ENCODE results near the gene FHOD1. TPM values are rescaled to one million over a fixed set of nuclear protein-coding genes. Genes with fewer than 3 reads are reported as not detected.
A peak's percentile ranks its signal among the peaks of the same experiment; 100 is the strongest.

The FHOD1 gene
- total and polyA plus RNA-seq, 2 of the 13 experiments (the other 11 are each of a cell fraction or from before 2014, with no cell fraction given), result 20.0 to 20.8 TPM

DNA sequence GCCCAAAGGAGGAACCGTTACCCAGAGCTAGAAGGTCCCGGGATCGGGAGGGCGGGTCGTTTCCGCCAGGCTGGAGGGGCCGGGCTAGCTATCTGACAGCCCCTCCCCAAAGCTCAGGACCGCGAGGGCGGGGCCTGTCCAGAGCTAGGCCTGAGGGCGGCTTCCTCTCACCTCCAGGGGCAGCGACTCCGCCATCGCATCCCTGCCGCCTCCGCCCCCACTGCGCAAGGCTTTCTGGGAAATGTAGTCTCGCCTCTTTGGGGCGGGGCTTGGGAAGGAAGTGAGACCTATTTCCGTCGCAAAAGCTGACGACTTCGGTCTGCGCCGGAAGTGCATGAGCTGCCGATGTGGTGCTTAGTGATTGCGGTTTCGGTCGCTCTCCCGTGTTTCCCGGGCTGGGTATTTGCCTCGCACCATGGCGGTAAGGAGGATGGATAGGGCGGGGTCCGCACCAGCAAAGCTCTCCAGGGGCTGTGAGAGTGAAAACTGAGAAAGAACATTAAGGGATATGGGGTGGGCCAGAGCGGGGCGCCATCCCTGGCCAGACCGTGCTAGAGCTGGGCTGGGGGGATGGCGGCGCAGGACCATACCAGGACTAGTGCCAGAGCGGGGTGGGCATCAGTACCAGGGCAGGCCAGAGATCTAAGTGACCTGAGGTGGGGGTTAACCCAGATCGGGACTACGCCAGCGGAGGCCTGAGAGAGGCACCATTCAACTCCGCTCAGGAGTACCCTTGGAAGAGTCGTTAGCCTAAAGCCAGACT, 20.3 kb downstream of the FHOD1 start, which contains the start of gene TMEM208 (continued):
- TF ChIP-seq, protein P1, sequence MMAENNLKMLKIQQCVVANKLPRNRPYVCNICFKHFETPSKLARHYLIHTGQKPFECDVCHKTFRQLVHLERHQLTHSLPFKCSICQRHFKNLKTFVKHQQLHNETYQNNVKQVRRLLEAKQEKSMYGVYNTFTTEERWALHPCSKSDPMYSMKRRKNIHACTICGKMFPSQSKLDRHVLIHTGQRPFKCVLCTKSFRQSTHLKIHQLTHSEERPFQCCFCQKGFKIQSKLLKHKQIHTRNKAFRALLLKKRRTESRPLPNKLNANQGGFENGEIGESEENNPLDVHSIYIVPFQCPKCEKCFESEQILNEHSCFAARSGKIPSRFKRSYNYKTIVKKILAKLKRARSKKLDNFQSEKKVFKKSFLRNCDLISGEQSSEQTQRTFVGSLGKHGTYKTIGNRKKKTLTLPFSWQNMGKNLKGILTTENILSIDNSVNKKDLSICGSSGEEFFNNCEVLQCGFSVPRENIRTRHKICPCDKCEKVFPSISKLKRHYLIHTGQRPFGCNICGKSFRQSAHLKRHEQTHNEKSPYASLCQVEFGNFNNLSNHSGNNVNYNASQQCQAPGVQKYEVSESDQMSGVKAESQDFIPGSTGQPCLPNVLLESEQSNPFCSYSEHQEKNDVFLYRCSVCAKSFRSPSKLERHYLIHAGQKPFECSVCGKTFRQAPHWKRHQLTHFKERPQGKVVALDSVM (CRISPR knock-in tag; IDR thresholded peaks at IDR 0.05), result no peak
- TF ChIP-seq MTF1 (CRISPR knock-in tag; IDR thresholded peaks at IDR 0.05) (0 out of 2 replicates have a peak, but pooled peaks have one; percentile 36), ZNF256 (CRISPR knock-in tag; conservative IDR thresholded peaks at IDR 0.05) (peak; percentile 94), ZNF264 (CRISPR knock-in tag; IDR thresholded peaks at IDR 0.05) (peak; percentile 83; the same call in 1 of the 2 replicates), ZNF274 (CRISPR knock-in tag; IDR thresholded peaks at IDR 0.05) (peak; percentile 65), ZNF124 (CRISPR knock-in tag; IDR thresholded peaks at IDR 0.05) (peak; percentile 89), CREB1 (IDR thresholded peaks at IDR 0.05) (peak; percentile 99), CREB1 (CRISPR knock-in tag; IDR thresholded peaks at IDR 0.05) (peak; percentile 100), MEIS2 (CRISPR knock-in tag; IDR thresholded peaks at IDR 0.05) (peak; percentile 48), ERF (CRISPR knock-in tag; IDR thresholded peaks at IDR 0.05) (peak; percentile 99), MTA1 (CRISPR knock-in tag; IDR thresholded peaks at IDR 0.05; ENCODE audit: borderline replicate concordance) (0 out of 2 replicates have a peak, but pooled peaks have one; percentile 55), HCFC1 (IDR thresholded peaks at IDR 0.05; ENCODE audit: low read depth, low read length) (peak; percentile 100), SALL1 (CRISPR knock-in tag; IDR thresholded peaks at IDR 0.05) (peak; percentile 91), TP53 (CRISPR knock-in tag; conservative IDR thresholded peaks at IDR 0.05) (peak; percentile 77; the same call in 1 of the 2 replicates), ZNF430 (CRISPR knock-in tag; IDR thresholded peaks at IDR 0.05) (peak; percentile 95)
- TF ChIP-seq, protein P2, sequence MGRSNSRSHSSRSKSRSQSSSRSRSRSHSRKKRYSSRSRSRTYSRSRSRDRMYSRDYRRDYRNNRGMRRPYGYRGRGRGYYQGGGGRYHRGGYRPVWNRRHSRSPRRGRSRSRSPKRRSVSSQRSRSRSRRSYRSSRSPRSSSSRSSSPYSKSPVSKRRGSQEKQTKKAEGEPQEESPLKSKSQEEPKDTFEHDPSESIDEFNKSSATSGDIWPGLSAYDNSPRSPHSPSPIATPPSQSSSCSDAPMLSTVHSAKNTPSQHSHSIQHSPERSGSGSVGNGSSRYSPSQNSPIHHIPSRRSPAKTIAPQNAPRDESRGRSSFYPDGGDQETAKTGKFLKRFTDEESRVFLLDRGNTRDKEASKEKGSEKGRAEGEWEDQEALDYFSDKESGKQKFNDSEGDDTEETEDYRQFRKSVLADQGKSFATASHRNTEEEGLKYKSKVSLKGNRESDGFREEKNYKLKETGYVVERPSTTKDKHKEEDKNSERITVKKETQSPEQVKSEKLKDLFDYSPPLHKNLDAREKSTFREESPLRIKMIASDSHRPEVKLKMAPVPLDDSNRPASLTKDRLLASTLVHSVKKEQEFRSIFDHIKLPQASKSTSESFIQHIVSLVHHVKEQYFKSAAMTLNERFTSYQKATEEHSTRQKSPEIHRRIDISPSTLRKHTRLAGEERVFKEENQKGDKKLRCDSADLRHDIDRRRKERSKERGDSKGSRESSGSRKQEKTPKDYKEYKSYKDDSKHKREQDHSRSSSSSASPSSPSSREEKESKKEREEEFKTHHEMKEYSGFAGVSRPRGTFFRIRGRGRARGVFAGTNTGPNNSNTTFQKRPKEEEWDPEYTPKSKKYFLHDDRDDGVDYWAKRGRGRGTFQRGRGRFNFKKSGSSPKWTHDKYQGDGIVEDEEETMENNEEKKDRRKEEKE (IDR thresholded peaks at IDR 0.05), result no peak
- TF ChIP-seq, protein P3, sequence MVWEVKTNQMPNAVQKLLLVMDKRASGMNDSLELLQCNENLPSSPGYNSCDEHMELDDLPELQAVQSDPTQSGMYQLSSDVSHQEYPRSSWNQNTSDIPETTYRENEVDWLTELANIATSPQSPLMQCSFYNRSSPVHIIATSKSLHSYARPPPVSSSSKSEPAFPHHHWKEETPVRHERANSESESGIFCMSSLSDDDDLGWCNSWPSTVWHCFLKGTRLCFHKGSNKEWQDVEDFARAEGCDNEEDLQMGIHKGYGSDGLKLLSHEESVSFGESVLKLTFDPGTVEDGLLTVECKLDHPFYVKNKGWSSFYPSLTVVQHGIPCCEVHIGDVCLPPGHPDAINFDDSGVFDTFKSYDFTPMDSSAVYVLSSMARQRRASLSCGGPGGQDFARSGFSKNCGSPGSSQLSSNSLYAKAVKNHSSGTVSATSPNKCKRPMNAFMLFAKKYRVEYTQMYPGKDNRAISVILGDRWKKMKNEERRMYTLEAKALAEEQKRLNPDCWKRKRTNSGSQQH (CRISPR knock-in tag; IDR thresholded peaks at IDR 0.05; ENCODE audit: low read depth), result peak; percentile 98
- TF ChIP-seq, protein P4, sequence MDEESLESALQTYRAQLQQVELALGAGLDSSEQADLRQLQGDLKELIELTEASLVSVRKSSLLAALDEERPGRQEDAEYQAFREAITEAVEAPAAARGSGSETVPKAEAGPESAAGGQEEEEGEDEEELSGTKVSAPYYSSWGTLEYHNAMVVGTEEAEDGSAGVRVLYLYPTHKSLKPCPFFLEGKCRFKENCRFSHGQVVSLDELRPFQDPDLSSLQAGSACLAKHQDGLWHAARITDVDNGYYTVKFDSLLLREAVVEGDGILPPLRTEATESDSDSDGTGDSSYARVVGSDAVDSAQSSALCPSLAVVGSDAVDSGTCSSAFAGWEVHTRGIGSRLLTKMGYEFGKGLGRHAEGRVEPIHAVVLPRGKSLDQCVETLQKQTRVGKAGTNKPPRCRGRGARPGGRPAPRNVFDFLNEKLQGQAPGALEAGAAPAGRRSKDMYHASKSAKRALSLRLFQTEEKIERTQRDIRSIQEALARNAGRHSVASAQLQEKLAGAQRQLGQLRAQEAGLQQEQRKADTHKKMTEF (CRISPR knock-in tag; IDR thresholded peaks at IDR 0.05), result peak; percentile 98
- TF ChIP-seq, protein P5, sequence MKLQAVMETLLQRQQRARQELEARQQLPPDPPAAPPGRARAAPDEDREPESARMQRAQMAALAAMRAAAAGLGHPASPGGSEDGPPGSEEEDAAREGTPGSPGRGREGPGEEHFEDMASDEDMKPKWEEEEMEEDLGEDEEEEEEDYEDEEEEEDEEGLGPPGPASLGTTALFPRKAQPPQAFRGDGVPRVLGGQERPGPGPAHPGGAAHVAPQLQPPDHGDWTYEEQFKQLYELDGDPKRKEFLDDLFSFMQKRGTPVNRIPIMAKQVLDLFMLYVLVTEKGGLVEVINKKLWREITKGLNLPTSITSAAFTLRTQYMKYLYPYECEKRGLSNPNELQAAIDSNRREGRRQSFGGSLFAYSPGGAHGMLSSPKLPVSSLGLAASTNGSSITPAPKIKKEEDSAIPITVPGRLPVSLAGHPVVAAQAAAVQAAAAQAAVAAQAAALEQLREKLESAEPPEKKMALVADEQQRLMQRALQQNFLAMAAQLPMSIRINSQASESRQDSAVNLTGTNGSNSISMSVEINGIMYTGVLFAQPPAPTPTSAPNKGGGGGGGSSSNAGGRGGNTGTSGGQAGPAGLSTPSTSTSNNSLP (IDR thresholded peaks at IDR 0.05; ENCODE audit: low read depth, low read length), result peak; percentile 40; the same call in 1 of the 2 replicates
